Ramos (cell line): ENCODE data around the gene CPT1B.
"Not testable (repeated sequence)": the region's sequence is repeated elsewhere in the genome, so short reads cannot be mapped to it uniquely, and the experiment has no call there.

Experiments
- in situ Hi-C: fragments of 300-500 bp; cut with MboI; formaldehyde crosslinking; loops from one replicate; pipeline ENCODE4 v1.14.3; 2022; ENCODE audit warnings: low sequenced_read_pairs; ENCODE audit not compliant: unreplicated experiment

The CPT1B gene

GRCh38 chr22:50577987-50578775 is at the start of gene CPT1B:
CPT1B (minus strand) TSS chr22:50578427; CDS start chr22:50577915, 512 bp downstream.
- in situ Hi-C loops: no loop called here

- in situ Hi-C loops: no loop called here
These were observed 48.8 kb upstream of the CPT1B start for GRCh38 chr22:50626850-50627641.

- in situ Hi-C loops: no loop called here
These were observed 48.2 kb upstream of the CPT1B start for GRCh38 chr22:50626314-50626849.

GRCh38 chr22:50625568-50626313 is 47.5 kb upstream of the CPT1B start:
- in situ Hi-C loops: no loop called here

- in situ Hi-C loops: no loop called here
These were observed 46.9 kb upstream of the CPT1B start for GRCh38 chr22:50625131-50625567.

- in situ Hi-C loops: loop anchor here (5.0 kb wide), 1 partner anchor 92 kb away; the partner anchor contains the start of gene TYMP
These were observed 46.3 kb upstream of the CPT1B start for GRCh38 chr22:50624347-50625130.

GRCh38 chr22:50622723-50623327 is 44.6 kb upstream of the CPT1B start:
- in situ Hi-C loops: loop anchor here (5.0 kb wide), 1 partner anchor 91 kb away; the partner anchor contains the start of gene TYMP

- in situ Hi-C loops: loop anchor here (5.0 kb wide), 1 partner anchor 90 kb away; the partner anchor contains the start of gene TYMP
These were observed 43.9 kb upstream of the CPT1B start for GRCh38 chr22:50621948-50622722.

GRCh38 chr22:50621356-50621880 is 43.2 kb upstream of the CPT1B start:
- in situ Hi-C loops: loop anchor here (5.0 kb wide), 1 partner anchor 89 kb away; the partner anchor contains the start of gene TYMP

- in situ Hi-C loops: loop anchor here (5.0 kb wide), 1 partner anchor 88 kb away; the partner anchor contains the start of gene TYMP
These were observed 42.5 kb upstream of the CPT1B start for GRCh38 chr22:50620593-50621355.

- in situ Hi-C loops: not testable (repeated sequence)
These were observed 36.1 kb upstream of the CPT1B start for GRCh38 chr22:50614296-50614695.

GRCh38 chr22:50613291-50613981 is 35.2 kb upstream of the CPT1B start:
- in situ Hi-C loops: no loop called here

GRCh38 chr22:50612528-50613221 is 34.4 kb upstream of the CPT1B start:
- in situ Hi-C loops: no loop called here

- in situ Hi-C loops: no loop called here
These were observed 33.9 kb upstream of the CPT1B start for GRCh38 chr22:50612168-50612527.

GRCh38 chr22:50611341-50612060 is 33.3 kb upstream of the CPT1B start:
- in situ Hi-C loops: no loop called here
